HEK293 (cell line): ENCODE measurements around the gene PTPRO.

Experiments
- OSR2 ChIP-seq: fragments of 450-650 bp; formaldehyde crosslinking; IDR thresholded peaks from 2 replicates; pipeline ENCODE4 v1.5.1; 2016; ENCODE audit warnings: missing biosample characterization, missing genetic modification characterization
- RBAK ChIP-seq: fragments of 450-650 bp; formaldehyde crosslinking; IDR thresholded peaks from 2 replicates; pipeline ENCODE4 v1.5.1; 2016; ENCODE audit warnings: missing biosample characterization, missing genetic modification characterization
- REST ChIP-seq: fragments of 450-650 bp; formaldehyde crosslinking; IDR thresholded peaks from 2 replicates; pipeline ENCODE4 v1.5.1; 2016; ENCODE audit warnings: missing biosample characterization, missing genetic modification characterization
- ZNF175 ChIP-seq: fragments of 450-650 bp; formaldehyde crosslinking; IDR thresholded peaks from 2 replicates; pipeline ENCODE4 v1.5.1; 2016; ENCODE audit warnings: missing biosample characterization, missing genetic modification characterization
- ZNF302 ChIP-seq: fragments of 450-650 bp; formaldehyde crosslinking; IDR thresholded peaks from 2 replicates; pipeline ENCODE4 v1.5.1; 2016; ENCODE audit warnings: missing biosample characterization, missing genetic modification characterization, low read depth
- ZNF404 ChIP-seq: fragments of 450-650 bp; formaldehyde crosslinking; IDR thresholded peaks from 2 replicates; pipeline ENCODE4 v1.5.1; 2017; ENCODE audit warnings: missing biosample characterization, missing genetic modification characterization
- ZNF518A ChIP-seq: fragments of 450-650 bp; formaldehyde crosslinking; conservative IDR thresholded peaks from 2 replicates; pipeline ENCODE4 v1.5.1; 2016; ENCODE audit warnings: low read depth, missing biosample characterization, missing genetic modification characterization
- TF ChIP-seq, protein P1 (sequence below): fragments of 450-650 bp; formaldehyde crosslinking; IDR thresholded peaks from 2 replicates; pipeline ENCODE4 v1.5.1; 2016; ENCODE audit warnings: missing biosample characterization, missing genetic modification characterization, low read depth
- TF ChIP-seq, protein P2 (sequence below): fragments of 450-650 bp; formaldehyde crosslinking; IDR thresholded peaks from 2 replicates; pipeline ENCODE4 v1.5.1; 2016; ENCODE audit warnings: missing biosample characterization, missing genetic modification characterization
- TF ChIP-seq, protein P3 (sequence below): fragments of 450-650 bp; formaldehyde crosslinking; IDR thresholded peaks from 2 replicates; pipeline ENCODE4 v1.5.1; 2016; ENCODE audit warnings: missing biosample characterization, missing genetic modification characterization

DNA sequence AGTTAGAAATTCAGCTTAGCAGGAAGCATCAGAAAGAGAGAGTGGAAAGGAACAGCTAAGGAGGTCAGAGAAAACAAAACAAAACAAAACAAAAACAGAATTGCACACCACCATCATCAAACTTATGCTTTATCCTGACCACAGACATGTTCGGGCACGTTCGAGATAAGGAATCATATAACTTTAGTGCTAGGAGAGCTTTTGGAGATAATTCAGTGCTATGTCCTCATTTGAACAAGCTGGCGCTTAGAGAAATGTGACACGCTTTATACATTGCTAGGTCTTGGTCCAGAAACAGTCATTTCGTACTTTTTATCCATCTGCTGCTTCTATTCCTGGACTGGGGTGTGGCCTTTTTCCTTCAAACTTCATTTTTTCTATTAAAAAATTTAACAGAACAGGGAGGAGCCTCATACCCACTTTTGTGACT lies 213.1 kb downstream of the PTPRO start:
- TF ChIP-seq, protein P1, sequence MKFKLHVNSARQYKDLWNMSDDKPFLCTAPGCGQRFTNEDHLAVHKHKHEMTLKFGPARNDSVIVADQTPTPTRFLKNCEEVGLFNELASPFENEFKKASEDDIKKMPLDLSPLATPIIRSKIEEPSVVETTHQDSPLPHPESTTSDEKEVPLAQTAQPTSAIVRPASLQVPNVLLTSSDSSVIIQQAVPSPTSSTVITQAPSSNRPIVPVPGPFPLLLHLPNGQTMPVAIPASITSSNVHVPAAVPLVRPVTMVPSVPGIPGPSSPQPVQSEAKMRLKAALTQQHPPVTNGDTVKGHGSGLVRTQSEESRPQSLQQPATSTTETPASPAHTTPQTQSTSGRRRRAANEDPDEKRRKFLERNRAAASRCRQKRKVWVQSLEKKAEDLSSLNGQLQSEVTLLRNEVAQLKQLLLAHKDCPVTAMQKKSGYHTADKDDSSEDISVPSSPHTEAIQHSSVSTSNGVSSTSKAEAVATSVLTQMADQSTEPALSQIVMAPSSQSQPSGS (tag by site-specific recombination): no peak
- TF ChIP-seq ZNF302: no peak
- TF ChIP-seq, protein P2, sequence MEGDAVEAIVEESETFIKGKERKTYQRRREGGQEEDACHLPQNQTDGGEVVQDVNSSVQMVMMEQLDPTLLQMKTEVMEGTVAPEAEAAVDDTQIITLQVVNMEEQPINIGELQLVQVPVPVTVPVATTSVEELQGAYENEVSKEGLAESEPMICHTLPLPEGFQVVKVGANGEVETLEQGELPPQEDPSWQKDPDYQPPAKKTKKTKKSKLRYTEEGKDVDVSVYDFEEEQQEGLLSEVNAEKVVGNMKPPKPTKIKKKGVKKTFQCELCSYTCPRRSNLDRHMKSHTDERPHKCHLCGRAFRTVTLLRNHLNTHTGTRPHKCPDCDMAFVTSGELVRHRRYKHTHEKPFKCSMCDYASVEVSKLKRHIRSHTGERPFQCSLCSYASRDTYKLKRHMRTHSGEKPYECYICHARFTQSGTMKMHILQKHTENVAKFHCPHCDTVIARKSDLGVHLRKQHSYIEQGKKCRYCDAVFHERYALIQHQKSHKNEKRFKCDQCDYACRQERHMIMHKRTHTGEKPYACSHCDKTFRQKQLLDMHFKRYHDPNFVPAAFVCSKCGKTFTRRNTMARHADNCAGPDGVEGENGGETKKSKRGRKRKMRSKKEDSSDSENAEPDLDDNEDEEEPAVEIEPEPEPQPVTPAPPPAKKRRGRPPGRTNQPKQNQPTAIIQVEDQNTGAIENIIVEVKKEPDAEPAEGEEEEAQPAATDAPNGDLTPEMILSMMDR (tag by site-specific recombination): no peak
- no peak for TF ChIP-seq ZNF404 (tag by site-specific recombination)
- TF ChIP-seq REST (tag by site-specific recombination): no peak
- TF ChIP-seq OSR2: no peak
- TF ChIP-seq ZNF518A (tag by site-specific recombination): no peak
- TF ChIP-seq RBAK (tag by site-specific recombination): no peak
- no peak for TF ChIP-seq ZNF175 (tag by site-specific recombination)
- TF ChIP-seq, protein P3, sequence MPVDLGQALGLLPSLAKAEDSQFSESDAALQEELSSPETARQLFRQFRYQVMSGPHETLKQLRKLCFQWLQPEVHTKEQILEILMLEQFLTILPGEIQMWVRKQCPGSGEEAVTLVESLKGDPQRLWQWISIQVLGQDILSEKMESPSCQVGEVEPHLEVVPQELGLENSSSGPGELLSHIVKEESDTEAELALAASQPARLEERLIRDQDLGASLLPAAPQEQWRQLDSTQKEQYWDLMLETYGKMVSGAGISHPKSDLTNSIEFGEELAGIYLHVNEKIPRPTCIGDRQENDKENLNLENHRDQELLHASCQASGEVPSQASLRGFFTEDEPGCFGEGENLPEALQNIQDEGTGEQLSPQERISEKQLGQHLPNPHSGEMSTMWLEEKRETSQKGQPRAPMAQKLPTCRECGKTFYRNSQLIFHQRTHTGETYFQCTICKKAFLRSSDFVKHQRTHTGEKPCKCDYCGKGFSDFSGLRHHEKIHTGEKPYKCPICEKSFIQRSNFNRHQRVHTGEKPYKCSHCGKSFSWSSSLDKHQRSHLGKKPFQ (tag by site-specific recombination): no peak
